GM19351 (cell line): ENCODE results near the gene SLC47A1.
"Not testable (repeated sequence)": the region's sequence is repeated elsewhere in the genome, so short reads cannot be mapped to it uniquely, and the experiment has no call there.

Experiments
- ATAC-seq: cut with Tn5 transposase; IDR thresholded peaks from one replicate; pipeline ENCODE4 v1.9.1; 2021; ENCODE audit warnings: mild to moderate bottlenecking, moderate library complexity; ENCODE audit not compliant: unreplicated experiment

The SLC47A1 gene

GRCh38 chr17:19554393-19554792 lies 20.7 kb downstream of the SLC47A1 start:
- ATAC-seq, result no peak

- ATAC-seq, result no peak
These were observed 22.1 kb downstream of the SLC47A1 start for GRCh38 chr17:19555746-19556145.

- ATAC-seq, result no peak
These were observed 25.3 kb downstream of the SLC47A1 start for GRCh38 chr17:19558946-19559345.

- ATAC-seq, result no peak
These were observed 28.2 kb downstream of the SLC47A1 start for GRCh38 chr17:19561697-19562318.

- ATAC-seq, result no peak
These were observed 32.3 kb downstream of the SLC47A1 start for GRCh38 chr17:19565817-19566575.

GRCh38 chr17:19567216-19568015 lies 33.8 kb downstream of the SLC47A1 start:
- ATAC-seq, result no peak

GRCh38 chr17:19568016-19568350 lies 34.3 kb downstream of the SLC47A1 start:
- ATAC-seq, result no peak

GRCh38 chr17:19569785-19570543 lies 36.3 kb downstream of the SLC47A1 start:
- ATAC-seq, result no peak

- no peak for ATAC-seq
These were observed 36.9 kb downstream of the SLC47A1 start for GRCh38 chr17:19570544-19571062.

- ATAC-seq, result no peak
These were observed 39.4 kb downstream of the SLC47A1 start for GRCh38 chr17:19573075-19573474.

- ATAC-seq, result no peak
These were observed 41.3 kb downstream of the SLC47A1 start for GRCh38 chr17:19574956-19575355.

GRCh38 chr17:19578545-19578944 lies 44.9 kb downstream of the SLC47A1 start:
- ATAC-seq, result no peak

- no peak for ATAC-seq
These were observed 45.6 kb downstream of the SLC47A1 start for GRCh38 chr17:19579192-19579761.

GRCh38 chr17:19579867-19580565 lies 46.4 kb downstream of the SLC47A1 start:
- no peak for ATAC-seq

GRCh38 chr17:19580566-19580920 lies 46.9 kb downstream of the SLC47A1 start:
- ATAC-seq, result not testable (repeated sequence)

GRCh38 chr17:19582152-19582551 lies 48.5 kb downstream of the SLC47A1 start:
- not testable (repeated sequence) for ATAC-seq

- ATAC-seq, result no peak
These were observed 50.2 kb downstream of the SLC47A1 start for GRCh38 chr17:19583871-19584270.

- no peak for ATAC-seq
These were observed 56.8 kb downstream of the SLC47A1 start for GRCh38 chr17:19590451-19590850.

- ATAC-seq, result no peak
These were observed 57.4 kb downstream of the SLC47A1 start for GRCh38 chr17:19590912-19591551.

- ATAC-seq, result no peak
These were observed 58.7 kb downstream of the SLC47A1 start for GRCh38 chr17:19592316-19592715.
